K562 (cell line): ENCODE results near the gene DARS1. TPM values are rescaled to one million over a fixed set of nuclear protein-coding genes. Genes with fewer than 3 reads are reported as not detected.

ENCODE experiments used
- ATF1 ChIP-seq, 2 experiments: fragments of 450-650 bp in 1 of 2; IDR thresholded peaks; 2 replicates each; pipeline ENCODE4 v1.6.1; 2016; ENCODE audit warnings: missing compliant biosample characterization in 1 of 2, missing genetic modification characterization in 1 of 2
- DACH1 ChIP-seq: fragments of 450-650 bp; IDR thresholded peaks from 2 replicates; pipeline ENCODE4 v1.6.1; 2018; ENCODE audit not compliant: partially characterized antibody
- ESRRA ChIP-seq: fragments of 450-650 bp; IDR thresholded peaks from 2 replicates; pipeline ENCODE4 v1.6.1; 2014; ENCODE audit warnings: low read depth, mild to moderate bottlenecking, moderate library complexity, borderline replicate concordance
- GABPB1 ChIP-seq: sonication (generic); formaldehyde crosslinking; IDR thresholded peaks from 2 replicates; pipeline ENCODE4 v1.8.0; 2022; ENCODE audit warnings: mild to moderate bottlenecking, missing genetic modification reagents
- GMEB1 ChIP-seq: fragments of 250-450 bp; sonication (Bioruptor Pico); IDR thresholded peaks from 2 replicates; pipeline ENCODE4 v1.4.0; 2020; ENCODE audit warnings: mild to moderate bottlenecking
- HMG20B ChIP-seq: fragments of 250-450 bp; sonication (Bioruptor Pico); IDR thresholded peaks from 2 replicates; pipeline ENCODE4 v1.5.0; 2021; ENCODE audit warnings: mild to moderate bottlenecking
- KLF1 ChIP-seq: fragments of 450-650 bp; IDR thresholded peaks from 2 replicates; pipeline ENCODE4 v1.6.1; 2016; ENCODE audit warnings: missing genetic modification characterization, missing compliant biosample characterization
- POLR2G ChIP-seq: fragments of 200-400 bp; formaldehyde crosslinking; IDR thresholded peaks from 2 replicates; pipeline ENCODE4 v1.6.1; 2017; ENCODE audit warnings: low read depth, mild to moderate bottlenecking, antibody characterized with exemption, low read length, moderate library complexity
- SMAD4 ChIP-seq: fragments of 250-450 bp; sonication (Bioruptor Pico); conservative IDR thresholded peaks from 2 replicates; pipeline ENCODE4 v1.8.0; 2021; ENCODE audit warnings: inconsistent platforms, mild to moderate bottlenecking, moderate library complexity
- TBP ChIP-seq: optimal IDR thresholded peaks from 2 replicates; pipeline ENCODE3; 2011; ENCODE audit warnings: low read depth, low read length, improper control_type of control experiment
- ZNF316 ChIP-seq: fragments of 450-650 bp; IDR thresholded peaks from 2 replicates; pipeline ENCODE4 v1.6.1; 2016
- polyA plus RNA-seq, 8 experiments: library from polyadenylated mRNA; depleted of rRNA in 4 of 8; stranded (reverse) in 5 of 8; unstranded in 3 of 8; fragments of >200 nt; fragmentation: Nextera tagmentation in 2 of 8; fragmentation: Illumina TruSeq in 1 of 8; extraction: Ambion mirVana in 2 of 8; extraction: Trizol in 1 of 8; gene quantifications; 2 replicates each; pipeline versions ENCODE4 v1.2.1 to v1.2.3, GENCODE V29; 2011 to 2014; ENCODE audit warnings: inconsistent platforms in 1 of 8, missing spikeins in 1 of 8
- total RNA-seq, 7 experiments: library from RNA; depleted of rRNA in 6 of 7; stranded (reverse); fragments of >200 nt in 6 of 7; fragmentation: Illumina TruSeq in 2 of 7; extraction: Trizol in 2 of 7; gene quantifications; 2 replicates each; pipeline versions ENCODE4 v1.2.1 to v1.2.3, GENCODE V29; 2011 to 2021; ENCODE audit warnings: low replicate concordance in 1 of 7
- TF ChIP-seq, protein P1 (sequence below): fragments of 450-650 bp; formaldehyde crosslinking; IDR thresholded peaks from 2 replicates; pipeline ENCODE4 v1.4.0; 2022; ENCODE audit warnings: missing genetic modification characterization
- TF ChIP-seq, protein P2 (sequence below), 2 experiments: fragments of 150-350 bp in 1 of 2; IDR thresholded peaks; 2 replicates each; pipeline ENCODE4 v1.6.1; 2012 to 2016; ENCODE audit warnings: low read depth in 2 of 2, low read length in 2 of 2, mild to moderate bottlenecking in 1 of 2, moderate library complexity in 1 of 2
- TF ChIP-seq, protein P3 (sequence below): fragments of 450-650 bp; conservative IDR thresholded peaks from 2 replicates; pipeline ENCODE4 v1.6.1; 2016; ENCODE audit warnings: missing genetic modification characterization, low read depth, mild to moderate bottlenecking, missing compliant biosample characterization, moderate library complexity
- TF ChIP-seq, protein P4 (sequence below): fragments of 450-650 bp; formaldehyde crosslinking; conservative IDR thresholded peaks from 2 replicates; pipeline ENCODE4 v1.4.0; 2022; ENCODE audit warnings: mild to moderate bottlenecking, missing genetic modification characterization
- TF ChIP-seq, protein P5 (sequence below): fragments of 250-450 bp; sonication (Bioruptor Pico); IDR thresholded peaks from 2 replicates; pipeline ENCODE4 v1.5.0; 2020; ENCODE audit warnings: mild to moderate bottlenecking

Gene DARS1
- total and polyA plus RNA-seq, 9 of the 15 experiments (the other 6 are each of a cell fraction or from before 2014, with no cell fraction given): 91.5 to 239 (median 98.0) TPM

DNA sequence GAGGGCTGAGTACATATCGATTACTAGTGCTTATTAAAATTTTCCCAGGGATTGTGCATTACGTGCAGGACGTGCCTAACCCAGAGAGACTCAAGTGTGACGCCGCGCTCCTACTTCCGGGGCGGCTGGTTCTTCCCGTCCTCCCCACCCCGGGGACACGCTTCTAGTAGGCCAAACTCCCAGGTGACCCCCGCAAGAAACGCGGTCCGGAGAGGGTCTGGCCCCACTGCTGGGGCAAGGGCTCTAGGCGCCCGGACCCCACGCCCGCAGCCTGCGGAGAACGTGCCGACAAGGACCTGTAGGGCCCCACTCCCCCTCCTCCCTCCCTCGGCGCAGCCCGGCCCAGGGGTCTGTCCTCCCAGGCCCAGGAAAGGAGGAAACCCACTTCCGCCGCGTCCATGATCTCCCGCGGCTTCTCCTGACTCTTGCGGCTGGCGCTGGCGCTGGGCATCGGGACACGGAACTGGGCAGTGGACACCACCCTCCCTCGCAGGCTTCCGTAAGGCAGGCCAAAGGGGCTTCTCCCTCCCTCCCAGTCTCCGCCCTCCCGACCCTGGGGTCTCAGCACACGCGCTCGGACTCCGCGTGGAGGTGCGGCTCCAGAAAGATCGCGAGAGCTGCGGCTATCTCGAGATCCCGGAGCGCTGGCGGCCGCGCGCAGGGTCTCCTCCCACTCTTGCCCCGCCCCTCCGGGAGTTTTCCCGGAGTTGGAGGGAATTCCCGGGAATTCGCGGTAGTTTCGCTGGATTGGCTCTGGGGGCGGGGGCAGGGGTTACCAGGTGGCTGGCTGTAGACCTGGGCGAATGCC is at the start of gene DARS1 (continued):
- no peak for TF ChIP-seq ATF1 (CRISPR knock-in tag; IDR thresholded peaks at IDR 0.05)
- TF ChIP-seq ATF1 (tag; IDR thresholded peaks at IDR 0.05): peak; percentile 85
- peak; percentile 50 for TF ChIP-seq ZNF316
- no peak for TF ChIP-seq GMEB1
- TF ChIP-seq, protein P1, sequence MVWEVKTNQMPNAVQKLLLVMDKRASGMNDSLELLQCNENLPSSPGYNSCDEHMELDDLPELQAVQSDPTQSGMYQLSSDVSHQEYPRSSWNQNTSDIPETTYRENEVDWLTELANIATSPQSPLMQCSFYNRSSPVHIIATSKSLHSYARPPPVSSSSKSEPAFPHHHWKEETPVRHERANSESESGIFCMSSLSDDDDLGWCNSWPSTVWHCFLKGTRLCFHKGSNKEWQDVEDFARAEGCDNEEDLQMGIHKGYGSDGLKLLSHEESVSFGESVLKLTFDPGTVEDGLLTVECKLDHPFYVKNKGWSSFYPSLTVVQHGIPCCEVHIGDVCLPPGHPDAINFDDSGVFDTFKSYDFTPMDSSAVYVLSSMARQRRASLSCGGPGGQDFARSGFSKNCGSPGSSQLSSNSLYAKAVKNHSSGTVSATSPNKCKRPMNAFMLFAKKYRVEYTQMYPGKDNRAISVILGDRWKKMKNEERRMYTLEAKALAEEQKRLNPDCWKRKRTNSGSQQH: no peak
- peak; percentile 46; the same call in 1 of the 2 replicates for TF ChIP-seq ESRRA
- TF ChIP-seq SMAD4 (CRISPR knock-in tag): no peak
- TF ChIP-seq, protein P2, sequence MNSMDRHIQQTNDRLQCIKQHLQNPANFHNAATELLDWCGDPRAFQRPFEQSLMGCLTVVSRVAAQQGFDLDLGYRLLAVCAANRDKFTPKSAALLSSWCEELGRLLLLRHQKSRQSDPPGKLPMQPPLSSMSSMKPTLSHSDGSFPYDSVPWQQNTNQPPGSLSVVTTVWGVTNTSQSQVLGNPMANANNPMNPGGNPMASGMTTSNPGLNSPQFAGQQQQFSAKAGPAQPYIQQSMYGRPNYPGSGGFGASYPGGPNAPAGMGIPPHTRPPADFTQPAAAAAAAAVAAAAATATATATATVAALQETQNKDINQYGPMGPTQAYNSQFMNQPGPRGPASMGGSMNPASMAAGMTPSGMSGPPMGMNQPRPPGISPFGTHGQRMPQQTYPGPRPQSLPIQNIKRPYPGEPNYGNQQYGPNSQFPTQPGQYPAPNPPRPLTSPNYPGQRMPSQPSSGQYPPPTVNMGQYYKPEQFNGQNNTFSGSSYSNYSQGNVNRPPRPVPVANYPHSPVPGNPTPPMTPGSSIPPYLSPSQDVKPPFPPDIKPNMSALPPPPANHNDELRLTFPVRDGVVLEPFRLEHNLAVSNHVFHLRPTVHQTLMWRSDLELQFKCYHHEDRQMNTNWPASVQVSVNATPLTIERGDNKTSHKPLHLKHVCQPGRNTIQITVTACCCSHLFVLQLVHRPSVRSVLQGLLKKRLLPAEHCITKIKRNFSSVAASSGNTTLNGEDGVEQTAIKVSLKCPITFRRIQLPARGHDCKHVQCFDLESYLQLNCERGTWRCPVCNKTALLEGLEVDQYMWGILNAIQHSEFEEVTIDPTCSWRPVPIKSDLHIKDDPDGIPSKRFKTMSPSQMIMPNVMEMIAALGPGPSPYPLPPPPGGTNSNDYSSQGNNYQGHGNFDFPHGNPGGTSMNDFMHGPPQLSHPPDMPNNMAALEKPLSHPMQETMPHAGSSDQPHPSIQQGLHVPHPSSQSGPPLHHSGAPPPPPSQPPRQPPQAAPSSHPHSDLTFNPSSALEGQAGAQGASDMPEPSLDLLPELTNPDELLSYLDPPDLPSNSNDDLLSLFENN (IDR thresholded peaks at IDR 0.05; ENCODE audit: low read depth in 2 of 2, low read length in 2 of 2): peak in 1 of 2 experiments; percentile 31; a peak in 1 of 4 replicates
- TF ChIP-seq, protein P3, sequence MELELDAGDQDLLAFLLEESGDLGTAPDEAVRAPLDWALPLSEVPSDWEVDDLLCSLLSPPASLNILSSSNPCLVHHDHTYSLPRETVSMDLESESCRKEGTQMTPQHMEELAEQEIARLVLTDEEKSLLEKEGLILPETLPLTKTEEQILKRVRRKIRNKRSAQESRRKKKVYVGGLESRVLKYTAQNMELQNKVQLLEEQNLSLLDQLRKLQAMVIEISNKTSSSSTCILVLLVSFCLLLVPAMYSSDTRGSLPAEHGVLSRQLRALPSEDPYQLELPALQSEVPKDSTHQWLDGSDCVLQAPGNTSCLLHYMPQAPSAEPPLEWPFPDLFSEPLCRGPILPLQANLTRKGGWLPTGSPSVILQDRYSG (tag): no peak
- TF ChIP-seq POLR2G: peak; percentile 97
- TF ChIP-seq, protein P4, sequence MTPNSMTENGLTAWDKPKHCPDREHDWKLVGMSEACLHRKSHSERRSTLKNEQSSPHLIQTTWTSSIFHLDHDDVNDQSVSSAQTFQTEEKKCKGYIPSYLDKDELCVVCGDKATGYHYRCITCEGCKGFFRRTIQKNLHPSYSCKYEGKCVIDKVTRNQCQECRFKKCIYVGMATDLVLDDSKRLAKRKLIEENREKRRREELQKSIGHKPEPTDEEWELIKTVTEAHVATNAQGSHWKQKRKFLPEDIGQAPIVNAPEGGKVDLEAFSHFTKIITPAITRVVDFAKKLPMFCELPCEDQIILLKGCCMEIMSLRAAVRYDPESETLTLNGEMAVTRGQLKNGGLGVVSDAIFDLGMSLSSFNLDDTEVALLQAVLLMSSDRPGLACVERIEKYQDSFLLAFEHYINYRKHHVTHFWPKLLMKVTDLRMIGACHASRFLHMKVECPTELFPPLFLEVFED (CRISPR knock-in tag): 0 out of 2 replicates have a peak, but pooled peaks have one; percentile 42
- TF ChIP-seq DACH1: peak; percentile 28
- TF ChIP-seq TBP: peak; percentile 35
- peak; percentile 80 for TF ChIP-seq GABPB1
- no peak; the same call in 1 of the 2 replicates for TF ChIP-seq KLF1 (tag)
- TF ChIP-seq, protein P5, sequence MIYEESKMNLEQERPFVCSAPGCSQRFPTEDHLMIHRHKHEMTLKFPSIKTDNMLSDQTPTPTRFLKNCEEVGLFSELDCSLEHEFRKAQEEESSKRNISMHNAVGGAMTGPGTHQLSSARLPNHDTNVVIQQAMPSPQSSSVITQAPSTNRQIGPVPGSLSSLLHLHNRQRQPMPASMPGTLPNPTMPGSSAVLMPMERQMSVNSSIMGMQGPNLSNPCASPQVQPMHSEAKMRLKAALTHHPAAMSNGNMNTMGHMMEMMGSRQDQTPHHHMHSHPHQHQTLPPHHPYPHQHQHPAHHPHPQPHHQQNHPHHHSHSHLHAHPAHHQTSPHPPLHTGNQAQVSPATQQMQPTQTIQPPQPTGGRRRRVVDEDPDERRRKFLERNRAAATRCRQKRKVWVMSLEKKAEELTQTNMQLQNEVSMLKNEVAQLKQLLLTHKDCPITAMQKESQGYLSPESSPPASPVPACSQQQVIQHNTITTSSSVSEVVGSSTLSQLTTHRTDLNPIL (CRISPR knock-in tag): no peak
- TF ChIP-seq HMG20B: no peak
